OCI-LY7 (cell line): Measurements from ENCODE around the gene CCR5AS.

Experiments
- BruUV-seq: library from RNA; stranded (reverse); fragments of 400-500 nt; replicated peaks from 2 replicates; lab custom pipeline; 2021; lab: Mats Ljungman, UMichigan
- CTCF ChIA-PET: fragments of 300-600 bp; sonication (Branson Sonifier 250); formaldehyde crosslinking; loops from one replicate; lab custom pipeline; 2022; ENCODE audit warnings: antibody characterized with exemption; ENCODE audit not compliant: unreplicated experiment; lab: Charles Lee
- POLR2A ChIA-PET: fragments of 300-600 bp; sonication (Branson Sonifier 250); formaldehyde crosslinking; loops from one replicate; lab custom pipeline; 2022; ENCODE audit warnings: antibody characterized with exemption; lab: Charles Lee
- DNase-seq: peaks from one replicate; pipeline ENCODE4 v3.0.0-alpha.2; 2015; ENCODE audit warnings: low spot score
- H2AFZ ChIP-seq: fragments of 200-600 bp; sonication (generic), shearing (Covaris generic); 2 replicates; pipeline ENCODE4 v1.6.1; 2014; ENCODE audit warnings: mild to moderate bottlenecking, antibody characterized with exemption, low read length, moderate library complexity
- H3K27ac ChIP-seq: fragments of 200-600 bp; sonication (generic); 2 replicates; pipeline ENCODE4 v1.5.1; 2014; ENCODE audit warnings: mixed run types, low read depth, mild to moderate bottlenecking, moderate library complexity, low read length, inconsistent platforms; ENCODE audit not compliant: poor library complexity, severe bottlenecking
- H3K36me3 ChIP-seq: fragments of 200-600 bp; sonication (generic); 2 replicates; pipeline ENCODE4 v1.6.1; 2014; ENCODE audit warnings: mild to moderate bottlenecking, antibody characterized with exemption, low read length, moderate library complexity, mixed read lengths; ENCODE audit not compliant: insufficient read depth
- H3K4me1 ChIP-seq: fragments of 200-600 bp; sonication (generic); 2 replicates; pipeline ENCODE4 v1.5.1; 2014; ENCODE audit warnings: mild to moderate bottlenecking, low read length; ENCODE audit not compliant: insufficient read depth, poor library complexity, severe bottlenecking
- H3K4me2 ChIP-seq: fragments of 200-600 bp; sonication (generic); 2 replicates; pipeline ENCODE4 v1.6.1; 2014; ENCODE audit warnings: mild to moderate bottlenecking, low read length
- H3K4me3 ChIP-seq: fragments of 200-600 bp; sonication (generic); 2 replicates; pipeline ENCODE4 v1.5.1; 2014; ENCODE audit warnings: mild to moderate bottlenecking, low read depth, low read length; ENCODE audit not compliant: poor library complexity, severe bottlenecking
- H3K79me2 ChIP-seq: fragments of 200-600 bp; sonication (generic); 2 replicates; pipeline ENCODE4 v1.6.1; 2016; ENCODE audit warnings: low read depth, mild to moderate bottlenecking, low read length, moderate library complexity, mixed read lengths; ENCODE audit not compliant: insufficient read depth
- H3K9me2 ChIP-seq: fragments of 200-600 bp; sonication (generic); 2 replicates; pipeline ENCODE4 v1.6.1; 2016; ENCODE audit warnings: mild to moderate bottlenecking, low read length, mixed read lengths; ENCODE audit not compliant: insufficient read depth
- H3K9me3 ChIP-seq: fragments of 200-600 bp; sonication (generic); 2 replicates; pipeline ENCODE4 v1.6.1; 2014; ENCODE audit warnings: mild to moderate bottlenecking, mixed run types, low read length, mixed read lengths
- H4K20me1 ChIP-seq: fragments of 200-600 bp; sonication (generic); 2 replicates; pipeline ENCODE4 v1.6.1; 2014; ENCODE audit warnings: mild to moderate bottlenecking, antibody characterized with exemption, low read length, moderate library complexity, mixed read lengths; ENCODE audit not compliant: insufficient read depth
- CTCF ChIP-seq: fragments of 200-600 bp; sonication (generic); conservative IDR thresholded peaks from 2 replicates; pipeline ENCODE4 v1.5.1; 2014; ENCODE audit warnings: mild to moderate bottlenecking, antibody characterized with exemption, low read length, moderate library complexity, mixed read lengths
- EZH2phosphoT487 ChIP-seq: fragments of 200-600 bp; sonication (generic); IDR thresholded peaks from 2 replicates; pipeline ENCODE4 v1.6.1; 2018; ENCODE audit warnings: low read depth, borderline replicate concordance, mild to moderate bottlenecking, mixed run types, antibody characterized with exemption, low read length, moderate library complexity, mixed read lengths
- intact Hi-C: fragments of 100-400 bp; cut with micrococcal nuclease; formaldehyde crosslinking; loops from one replicate; pipeline ENCODE4 v1.10.0; 2022; ENCODE audit not compliant: unreplicated experiment

The CCR5AS gene

GRCh38 chr3:46371519-46372340 lies 35.1 kb downstream of the CCR5AS start:
- BruUV-seq: no TSS peak
- no peaks in the 10 kb centered on the region for H3K4me1 ChIP-seq
- TF ChIP-seq CTCF: no peak
- TF ChIP-seq EZH2phosphoT487: no peak
- no peak overlapping the region for H3K4me2 ChIP-seq
- no peaks in the 10 kb centered on the region for H3K9me3 ChIP-seq
- H4K20me1 ChIP-seq: no peaks in the 10 kb centered on the region
- H3K79me2 ChIP-seq: no peaks in the 10 kb centered on the region
- ChIA-PET POLR2A (interaction anchor here (0.6 to 1.1 kb wide), 2 partner anchors 154 to 302 kb away, joined by 3 read pairs; no protein-coding TSS in a partner anchor), CTCF (interaction anchor here (0.8 kb wide), 1 partner anchor 95 kb away, joined by 6 read pairs; no protein-coding TSS in a partner anchor)
- intact Hi-C loops: loop anchor here (10.0 kb wide), 2 partner anchors 157 to 607 kb away; no protein-coding TSS in a partner anchor
- no peak overlapping the region for H2AFZ ChIP-seq
- no peaks in the 10 kb centered on the region for H3K36me3 ChIP-seq
- no peak for DNase-seq
- H3K9me2 ChIP-seq: no peaks in the 10 kb centered on the region
- no peak overlapping the region for H3K4me3 ChIP-seq
- no peak overlapping the region for H3K27ac ChIP-seq

- no peak within 1 kb of the TSS for H2AFZ ChIP-seq
- no peaks in the 10 kb centered on the region for H3K4me1 ChIP-seq
- H3K9me3 ChIP-seq: no peaks in the 10 kb centered on the region
- no peak within 1 kb of the TSS for H3K4me3 ChIP-seq
- H3K79me2 ChIP-seq: no peaks in the 10 kb centered on the region
- no peaks in the 10 kb centered on the region for H4K20me1 ChIP-seq
- intact Hi-C loops: loop anchor here (10.0 kb wide), 2 partner anchors 156 to 606 kb away; no protein-coding TSS in a partner anchor
- TF ChIP-seq CTCF: no peak
- no peak; the same call in 1 of the 2 replicates for TF ChIP-seq EZH2phosphoT487
- no peaks in the 10 kb centered on the region for H3K36me3 ChIP-seq
- no peak for DNase-seq
- no peak within 1 kb of the TSS for H3K4me2 ChIP-seq
- CTCF ChIA-PET: no interaction called here
- H3K9me2 ChIP-seq: no peaks in the 10 kb centered on the region
- H3K27ac ChIP-seq: no peak within 1 kb of the TSS
- POLR2A ChIA-PET: interaction anchor here (0.6 to 1.4 kb wide), 4 partner anchors 12 to 302 kb away, joined by 3 read pairs; no protein-coding TSS in a partner anchor
- BruUV-seq: no TSS peak
Observed at GRCh38 chr3:46370839-46371518, 35.9 kb downstream of the CCR5AS start, which contains the start of gene CCR5. Gene CCR5 (plus strand): TSS chr3:46370946. CDS start chr3:46372903, 1,957 bp downstream.
